ENCODE results near the gene EFHB.
"Not testable (repeated sequence)": the region's sequence is repeated elsewhere in the genome, so short reads cannot be mapped to it uniquely, and the experiment has no call there.

EFHB gene

DNA sequence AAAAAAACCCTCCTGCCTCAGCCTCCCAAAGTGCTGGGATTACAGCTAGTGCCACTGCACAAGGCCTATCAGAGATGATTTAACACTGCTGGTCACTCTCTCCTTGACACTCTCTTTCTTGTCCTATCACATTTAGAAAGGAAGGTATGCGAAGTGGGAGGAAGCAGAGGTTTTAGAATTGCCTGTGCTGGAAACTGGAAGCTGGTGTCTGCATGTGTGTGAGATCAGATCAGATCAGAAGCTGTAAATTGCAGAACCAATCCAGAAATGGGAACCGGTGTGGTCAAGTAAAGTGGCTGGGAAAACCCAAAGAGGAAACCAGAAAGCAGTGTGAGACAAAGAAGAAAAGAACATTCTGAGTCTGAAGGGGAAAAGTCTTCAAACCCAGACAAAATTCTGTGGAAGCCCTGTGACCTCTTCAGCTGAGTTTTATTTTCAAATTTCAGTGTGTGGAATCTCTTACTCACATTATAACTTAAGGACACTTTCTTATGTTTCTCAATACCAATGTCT, 2.8 kb downstream of the EFHB start:
- no peak for DNase-seq (ENCODE audit: low read depth)

GRCh38 chr3:19920401-19921080, 13.5 kb downstream of the EFHB start:
- DNase-seq (ENCODE audit: low read depth) = no peak

DNA sequence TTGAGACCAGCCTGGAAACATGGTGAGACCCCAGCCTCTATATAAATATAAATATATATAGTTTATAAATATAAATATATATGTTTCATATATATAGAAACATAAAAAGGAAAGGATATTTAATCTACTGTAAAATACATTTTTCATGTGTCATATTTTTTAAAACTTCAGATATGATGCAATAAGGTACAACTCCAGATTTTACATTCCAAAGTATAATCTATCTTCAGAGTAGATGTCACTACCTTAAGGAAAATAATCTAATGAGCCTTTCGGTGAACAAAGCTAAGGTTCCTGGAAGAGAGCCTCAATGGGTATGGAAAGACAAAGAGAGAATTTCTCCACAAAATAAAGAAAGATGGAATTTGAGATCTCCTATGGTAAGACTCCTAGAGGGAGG, 16.9 kb downstream of the EFHB start:
- no peak for DNase-seq (ENCODE audit: low read depth)

- no peak for DNase-seq (ENCODE audit: low read depth)
Measured at GRCh38 chr3:19911452-19911851, 22.6 kb downstream of the EFHB start.

GRCh38 chr3:19907523-19907922, 26.5 kb downstream of the EFHB start:
- DNase-seq (ENCODE audit: low read depth) = no peak

- DNase-seq (ENCODE audit: low read depth) = no peak
Measured at GRCh38 chr3:19903649-19904048, 30.4 kb downstream of the EFHB start.

- no peak for DNase-seq (ENCODE audit: low read depth)
Measured at GRCh38 chr3:19901918-19902317, 32.1 kb downstream of the EFHB start.

DNA sequence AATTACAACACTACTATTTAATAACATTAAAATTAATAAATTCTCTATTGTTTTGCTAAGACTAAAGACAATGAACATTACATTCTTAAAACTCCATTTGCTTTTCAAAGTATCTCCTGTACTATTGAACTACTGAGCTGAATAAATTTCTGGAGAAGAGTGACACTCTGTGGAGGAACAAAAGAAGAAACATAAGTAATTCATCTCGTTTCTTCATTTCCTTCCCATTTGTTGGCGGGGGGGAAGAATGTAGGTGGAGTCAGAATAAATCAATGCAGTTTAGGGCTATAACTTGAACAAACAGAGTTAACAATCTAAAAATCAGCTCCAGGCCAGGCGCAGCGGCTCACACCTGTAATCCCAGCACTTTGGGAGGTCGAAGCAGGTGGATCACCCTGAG, 32.7 kb downstream of the EFHB start:
- no peak for DNase-seq (ENCODE audit: low read depth)

DNA sequence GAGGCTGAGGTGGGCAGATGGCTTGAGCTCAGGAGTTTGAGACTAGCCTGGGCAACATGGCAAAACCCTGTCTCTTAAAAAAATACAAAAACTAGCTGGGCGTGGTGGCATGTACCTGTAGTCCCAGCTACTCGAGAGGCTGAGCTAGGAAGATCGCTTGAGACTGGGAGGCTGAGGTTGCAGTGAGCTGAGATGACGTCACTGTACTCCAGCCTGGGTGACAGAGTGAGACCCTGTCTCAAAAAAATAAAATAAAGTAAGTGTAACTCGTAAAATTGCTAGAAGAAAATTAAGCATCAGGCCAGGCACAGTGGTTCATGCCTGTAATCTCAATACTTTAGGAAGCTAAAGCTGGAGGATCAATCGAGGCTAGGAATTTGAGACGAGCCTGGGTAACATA, 34.2 kb downstream of the EFHB start:
- DNase-seq (ENCODE audit: low read depth) = not testable (repeated sequence)

DNA sequence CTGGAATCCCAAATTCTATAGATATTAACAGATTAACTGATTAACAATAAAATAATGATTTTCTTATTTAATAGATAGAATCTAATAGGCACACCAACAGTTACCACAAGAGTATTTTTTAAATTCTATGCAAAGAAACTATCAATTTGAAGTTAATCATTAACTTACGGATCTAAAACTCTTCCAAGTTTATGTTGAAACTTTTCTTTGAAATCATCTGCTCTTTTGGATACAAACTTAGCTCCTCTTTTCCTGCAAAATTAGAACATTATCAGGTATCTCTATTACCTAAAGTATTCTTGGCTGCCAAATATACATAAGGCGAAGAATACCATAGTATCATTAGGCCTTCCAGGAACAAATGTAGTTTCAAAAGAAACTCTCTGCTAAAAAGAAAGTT, 34.8 kb downstream of the EFHB start:
- no peak for DNase-seq (ENCODE audit: low read depth)

GRCh38 chr3:19898721-19899120, 35.3 kb downstream of the EFHB start:
- DNase-seq (ENCODE audit: low read depth) = no peak

DNA sequence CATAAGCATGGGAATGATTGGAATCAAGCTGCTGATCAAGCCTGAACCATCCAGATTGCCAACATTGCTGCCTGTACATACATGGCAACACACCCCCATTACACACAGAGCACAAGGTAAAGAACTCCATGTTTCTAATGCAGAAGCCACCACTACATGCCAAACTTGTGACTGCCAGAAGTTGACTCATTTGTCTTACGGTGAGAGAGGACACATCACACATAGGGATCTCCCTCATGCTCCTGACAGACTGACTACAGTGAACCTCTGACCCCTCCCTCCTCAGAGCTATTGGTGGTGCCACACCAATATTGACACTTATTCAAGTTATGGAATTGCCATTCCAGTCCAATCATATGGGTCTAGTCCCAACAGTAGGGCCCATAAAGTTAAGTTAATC, 42.3 kb downstream of the EFHB start:
- no peak for DNase-seq (ENCODE audit: low read depth)

- DNase-seq (ENCODE audit: low read depth) = no peak
Measured at GRCh38 chr3:19888428-19889152, 45.4 kb downstream of the EFHB start.

DNA sequence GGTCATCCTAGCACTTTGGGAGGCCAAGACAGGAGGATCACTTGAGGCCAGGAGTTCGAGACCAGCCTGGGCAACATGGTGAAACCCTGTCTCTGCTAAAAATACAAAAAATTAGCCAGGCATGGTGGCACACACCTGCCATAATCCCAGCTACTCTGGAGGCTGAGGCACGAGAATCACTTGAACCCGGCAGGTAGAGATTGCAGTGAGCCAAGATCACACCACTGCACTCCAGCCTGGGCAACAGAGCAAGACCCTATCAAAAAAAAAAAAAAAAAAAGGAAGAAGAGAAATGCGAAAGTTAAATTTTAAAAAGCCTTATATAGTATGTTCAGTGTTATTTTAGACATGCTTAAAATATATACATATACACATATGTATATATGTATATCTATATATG, 46.9 kb downstream of the EFHB start:
- not testable (repeated sequence) for DNase-seq (ENCODE audit: low read depth)

DNA sequence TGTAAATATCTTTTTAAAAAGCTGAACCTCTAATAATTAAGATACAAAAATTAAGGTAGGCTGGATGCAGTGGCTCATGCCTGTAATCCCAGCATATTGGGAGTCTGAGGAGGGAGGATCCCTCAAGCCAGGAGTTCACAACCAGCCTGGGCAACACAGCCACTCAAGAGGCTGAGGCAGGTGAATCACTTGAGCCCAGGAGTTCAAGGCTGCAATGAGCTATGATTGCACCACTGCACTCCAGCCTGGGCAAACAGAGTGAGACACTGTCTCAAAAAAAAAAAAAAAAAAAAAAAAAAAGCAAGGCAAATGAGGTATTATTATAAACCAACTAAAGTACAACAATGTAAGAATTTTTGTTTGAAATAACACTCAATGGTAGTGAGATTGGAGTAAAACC, 47.6 kb downstream of the EFHB start:
- DNase-seq (ENCODE audit: low read depth) = no peak

DNA sequence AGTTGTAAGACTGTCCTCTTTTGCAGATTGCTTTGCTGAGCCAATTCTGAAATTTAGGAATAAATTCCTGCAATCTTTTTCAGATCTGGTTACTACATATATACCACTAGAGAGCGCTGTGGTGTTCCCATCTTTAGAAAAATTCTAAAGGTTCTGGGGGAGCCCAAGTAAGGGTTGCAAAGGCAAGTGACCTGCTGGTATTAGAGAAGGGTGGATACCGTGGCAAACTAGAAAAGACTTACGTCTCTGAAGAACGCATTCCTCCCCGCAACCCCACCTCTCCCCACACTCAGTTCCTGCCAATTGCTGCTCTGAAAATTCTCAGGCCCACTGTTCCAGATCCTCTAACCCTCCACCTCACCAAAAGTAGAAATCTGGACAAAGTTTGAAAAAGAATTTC, 48.5 kb downstream of the EFHB start:
- DNase-seq (ENCODE audit: low read depth) = no peak

- DNase-seq (ENCODE audit: low read depth) = no peak
Measured at GRCh38 chr3:19881852-19882251, 52.2 kb downstream of the EFHB start.

GRCh38 chr3:19881036-19881435, 53.0 kb downstream of the EFHB start:
- no peak for DNase-seq (ENCODE audit: low read depth)

GRCh38 chr3:19877656-19878055, 56.4 kb downstream of the EFHB start:
- no peak for DNase-seq (ENCODE audit: low read depth)

GRCh38 chr3:19866751-19867347, 67.2 kb downstream of the EFHB start:
- no peak for DNase-seq (ENCODE audit: low read depth)

GRCh38 chr3:19855318-19855717, 78.7 kb downstream of the EFHB start:
- DNase-seq (ENCODE audit: low read depth) = not testable (repeated sequence)

- DNase-seq (ENCODE audit: low read depth) = not testable (repeated sequence)
Measured at GRCh38 chr3:19846609-19847008, 87.4 kb downstream of the EFHB start.

Measured in stimulated activated CD8-positive, alpha-beta memory T cell treated with anti-CD3 and anti-CD28 coated beads, Interleukin-15, amount 100 ng/mL, for 1 hour (primary cell).